H9 (cell line): ENCODE data around the gene ABCD4. TPM values are rescaled to one million over a fixed set of nuclear protein-coding genes. Genes with fewer than 3 reads are reported as not detected.

Experiments
- DNase-seq: peaks from one replicate; pipeline ENCODE4 v3.0.0-alpha.2; 2017
- H2AFZ ChIP-seq: one replicate; pipeline ENCODE4 v1.6.1; 2013; ENCODE audit warnings: mild to moderate bottlenecking, low read length, control low read depth, moderate library complexity
- H2AK5ac ChIP-seq: 2 replicates; pipeline ENCODE4 v1.6.1; 2013; ENCODE audit warnings: low read length, control low read depth, mixed read lengths; ENCODE audit not compliant: insufficient read length
- H2BK120ac ChIP-seq: one replicate; pipeline ENCODE4 v1.6.1; 2013; ENCODE audit warnings: low read depth, mild to moderate bottlenecking, low read length, control low read depth, inconsistent platforms; ENCODE audit not compliant: poor library complexity, severe bottlenecking
- H2BK12ac ChIP-seq: 2 replicates; pipeline ENCODE4 v1.6.1; 2013; ENCODE audit warnings: low read length, control low read depth, mixed read lengths, low read depth; ENCODE audit not compliant: insufficient read length
- H2BK15ac ChIP-seq: 2 replicates; pipeline ENCODE4 v1.6.1; 2013; ENCODE audit warnings: low read depth, low read length, control low read depth
- H2BK20ac ChIP-seq: one replicate; pipeline ENCODE4 v1.6.1; 2013; ENCODE audit warnings: low read depth, mild to moderate bottlenecking, low read length, control low read depth, inconsistent platforms; ENCODE audit not compliant: poor library complexity, severe bottlenecking
- H2BK5ac ChIP-seq: 2 replicates; pipeline ENCODE4 v1.6.1; 2013; ENCODE audit warnings: low read length, control low read depth, mixed read lengths; ENCODE audit not compliant: insufficient read length
- H3K14ac ChIP-seq: 2 replicates; pipeline ENCODE4 v1.6.1; 2013; ENCODE audit warnings: low read length, control low read depth; ENCODE audit not compliant: insufficient read depth
- H3K18ac ChIP-seq: 2 replicates; pipeline ENCODE4 v1.6.1; 2013; ENCODE audit warnings: low read depth, mild to moderate bottlenecking, mixed read lengths, low read length, control low read depth; ENCODE audit not compliant: insufficient read length
- H3K23ac ChIP-seq: 2 replicates; pipeline ENCODE4 v1.6.1; 2013; ENCODE audit warnings: low read length, control low read depth, mixed read lengths, low read depth; ENCODE audit not compliant: insufficient read length
- H3K23me2 ChIP-seq: 2 replicates; pipeline ENCODE4 v1.6.1; 2013; ENCODE audit warnings: low read depth, mild to moderate bottlenecking, mixed read lengths, low read length, control low read depth; ENCODE audit not compliant: insufficient read length, poor library complexity, severe bottlenecking
- H3K27ac ChIP-seq: 2 replicates; pipeline ENCODE4 v1.5.1; 2013; ENCODE audit warnings: low read length, control low read depth, mixed read lengths, low read depth; ENCODE audit not compliant: insufficient read length
- H3K27me3 ChIP-seq: 2 replicates; pipeline ENCODE4 v1.6.1; 2013; ENCODE audit warnings: low read length, control low read depth, inconsistent platforms; ENCODE audit not compliant: insufficient read depth
- H3K4ac ChIP-seq: 2 replicates; pipeline ENCODE4 v1.6.1; 2013; ENCODE audit warnings: low read depth, mild to moderate bottlenecking, control low read depth, inconsistent platforms, low read length, moderate library complexity
- H3K4me1 ChIP-seq: 2 replicates; pipeline ENCODE4 v1.6.1; 2013; ENCODE audit warnings: low read length, control low read depth, inconsistent platforms; ENCODE audit not compliant: insufficient read depth
- H3K4me2 ChIP-seq: 2 replicates; pipeline ENCODE4 v1.6.1; 2013; ENCODE audit warnings: low read length, control low read depth, mixed read lengths; ENCODE audit not compliant: insufficient read length, insufficient read depth
- H3K56ac ChIP-seq: 2 replicates; pipeline ENCODE4 v1.6.1; 2013; ENCODE audit warnings: low read depth, mild to moderate bottlenecking, mixed read lengths, low read length, control low read depth; ENCODE audit not compliant: insufficient read length
- H3K79me1 ChIP-seq: 2 replicates; pipeline ENCODE4 v1.6.1; 2013; ENCODE audit warnings: low read depth, mild to moderate bottlenecking, moderate library complexity, low read length, control low read depth, inconsistent platforms; ENCODE audit not compliant: insufficient read depth, poor library complexity, severe bottlenecking
- H3K79me2 ChIP-seq: 2 replicates; pipeline ENCODE4 v1.6.1; 2013; ENCODE audit warnings: low read length, control low read depth, inconsistent platforms; ENCODE audit not compliant: insufficient read depth
- H3K9ac ChIP-seq: 2 replicates; pipeline ENCODE4 v1.6.1; 2013; ENCODE audit warnings: low read length, control low read depth, mixed read lengths; ENCODE audit not compliant: insufficient read length; ENCODE audit errors: extremely low read depth
- H3K9me3 ChIP-seq: one replicate; pipeline ENCODE4 v1.6.1; 2013; ENCODE audit warnings: low read depth, low read length, inconsistent platforms; ENCODE audit not compliant: control insufficient read depth
- H3T11ph ChIP-seq: one replicate; pipeline ENCODE4 v1.6.1; 2013; ENCODE audit warnings: mild to moderate bottlenecking, low read length, control low read depth, inconsistent platforms
- H4K20me1 ChIP-seq: one replicate; pipeline ENCODE4 v1.6.1; 2013; ENCODE audit not compliant: control insufficient read depth, insufficient read length, insufficient read depth
- H4K5ac ChIP-seq: 2 replicates; pipeline ENCODE4 v1.6.1; 2013; ENCODE audit warnings: low read depth, mild to moderate bottlenecking, mixed read lengths, low read length, control low read depth; ENCODE audit not compliant: insufficient read length
- H4K8ac ChIP-seq: replicated peaks from 2 replicates; pipeline ENCODE4 v1.6.1; 2013; ENCODE audit warnings: low read length, control low read depth, mixed read lengths, low read depth; ENCODE audit not compliant: insufficient read length
- H4K91ac ChIP-seq: 2 replicates; pipeline ENCODE4 v1.6.1; 2013; ENCODE audit warnings: low read depth, mild to moderate bottlenecking, moderate library complexity, mixed read lengths, low read length, control low read depth; ENCODE audit not compliant: insufficient read length
- H3K27ac Mint-ChIP-seq, 3 experiments: 2 replicates in 2 of 3; 3 replicates in 1 of 3; pipeline ENCODE4 v1.8.0; 2020 to 2021; ENCODE audit warnings: mixed read lengths in 3 of 3, mild to moderate bottlenecking in 1 of 3, moderate library complexity in 1 of 3
- H3K27me3 Mint-ChIP-seq: 2 replicates; pipeline ENCODE4 v1.8.0; 2021; ENCODE audit warnings: low read depth, mild to moderate bottlenecking, moderate library complexity, mixed read lengths
- H3K36me3 Mint-ChIP-seq, 3 experiments: 2 replicates in 2 of 3; 3 replicates in 1 of 3; pipeline ENCODE4 v1.8.0; 2020 to 2021; ENCODE audit warnings: low read depth in 3 of 3, mixed read lengths in 3 of 3; ENCODE audit not compliant: insufficient read depth in 1 of 3
- H3K4me1 Mint-ChIP-seq, 2 experiments: 2 replicates each; pipeline ENCODE4 v1.8.0; 2020; ENCODE audit warnings: mixed read lengths in 2 of 2
- H3K4me3 Mint-ChIP-seq, 2 experiments: 2 replicates in 1 of 2; 3 replicates in 1 of 2; pipeline ENCODE4 v1.8.0; 2020 to 2021; ENCODE audit warnings: mild to moderate bottlenecking in 2 of 2, mixed read lengths in 2 of 2, moderate library complexity in 1 of 2
- H3K9me3 Mint-ChIP-seq, 2 experiments: 2 replicates in 1 of 2; 3 replicates in 1 of 2; pipeline ENCODE4 v1.8.0; 2020; ENCODE audit warnings: mild to moderate bottlenecking in 2 of 2, mixed read lengths in 2 of 2, moderate library complexity in 1 of 2
- WGBS: extraction: QIAGEN DNeasy Blood & Tissue Kit; methylation state at CpG from one replicate; pipeline ENCODE4 v1.1.7; 2013; ENCODE audit warnings: missing lambda C conversion rate, low lambda C conversion rate, mixed read lengths; ENCODE audit not compliant: insufficient read length; ENCODE audit errors: extremely low coverage; 5-methylcytosine and 5-hydroxymethylcytosine counted together
- total RNA-seq: library from RNA; stranded (reverse); gene quantifications from 2 replicates; pipeline ENCODE4 v1.2.1, GENCODE V29; 2021
- TF ChIP-seq, protein P1 (sequence below): fragments of 200-600 bp; sonication (generic); conservative IDR thresholded peaks from 3 replicates; pipeline ENCODE4 v1.8.0; 2021; ENCODE audit warnings: antibody characterized with exemption, mild to moderate bottlenecking

ABCD4 gene
- total RNA-seq, 1 experiment from 2014 or later: 80.9 TPM

DNA sequence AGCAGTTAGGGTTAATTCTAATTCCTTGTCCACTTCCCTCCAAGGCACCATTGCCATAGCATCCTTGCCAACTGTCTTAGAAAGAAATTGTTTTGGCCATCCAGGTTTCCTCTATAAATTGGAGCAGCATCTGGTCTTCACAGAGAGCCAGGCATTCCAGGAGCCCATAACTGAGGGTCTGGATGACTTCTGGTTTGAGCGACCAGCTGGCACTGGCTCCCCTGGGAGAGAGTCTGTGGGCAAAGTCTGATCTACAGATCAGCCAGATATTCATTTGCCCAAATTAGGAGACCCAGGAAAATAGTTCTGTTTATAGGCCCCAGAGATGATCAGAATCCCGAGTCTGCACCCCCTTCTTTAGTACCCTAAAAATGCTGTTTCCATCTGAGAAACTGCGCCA is 47.5 kb downstream of the ABCD4 start:
- H3K36me3 Mint-ChIP-seq: no peaks in the 10 kb centered on the region
- H3K27me3 Mint-ChIP-seq: peaks cover 65% of the 10 kb centered on the region
- Histone ChIP-seq H3K23me2 (peaks cover 9% of the 10 kb centered on the region), H3K9me3 (no peaks in the 10 kb centered on the region), H4K8ac (no peak overlapping the region), H3K56ac (no peak overlapping the region), H2BK5ac (no peak overlapping the region), H3K27ac (no peak overlapping the region), H2BK12ac (no peak overlapping the region), H3K9ac (no peak overlapping the region), H2AK5ac (no peak overlapping the region), H3K4ac (no peak overlapping the region), H4K20me1 (no peaks in the 10 kb centered on the region), H2BK120ac (no peak overlapping the region), H4K5ac (no peak overlapping the region), H3T11ph (no peak overlapping the region), H3K27me3 (peaks cover 12% of the 10 kb centered on the region; the same call in 1 of the 2 replicates), H3K14ac (no peak overlapping the region), H2AFZ (no peak overlapping the region), H3K18ac (no peak overlapping the region), H3K79me1 (no peaks in the 10 kb centered on the region), H2BK15ac (no peak overlapping the region), H4K91ac (no peak overlapping the region), H3K23ac (no peak overlapping the region), H3K4me1 (no peaks in the 10 kb centered on the region), H3K4me2 (no peak overlapping the region), H2BK20ac (no peak overlapping the region), H3K79me2 (no peaks in the 10 kb centered on the region)
- TF ChIP-seq, protein P1, sequence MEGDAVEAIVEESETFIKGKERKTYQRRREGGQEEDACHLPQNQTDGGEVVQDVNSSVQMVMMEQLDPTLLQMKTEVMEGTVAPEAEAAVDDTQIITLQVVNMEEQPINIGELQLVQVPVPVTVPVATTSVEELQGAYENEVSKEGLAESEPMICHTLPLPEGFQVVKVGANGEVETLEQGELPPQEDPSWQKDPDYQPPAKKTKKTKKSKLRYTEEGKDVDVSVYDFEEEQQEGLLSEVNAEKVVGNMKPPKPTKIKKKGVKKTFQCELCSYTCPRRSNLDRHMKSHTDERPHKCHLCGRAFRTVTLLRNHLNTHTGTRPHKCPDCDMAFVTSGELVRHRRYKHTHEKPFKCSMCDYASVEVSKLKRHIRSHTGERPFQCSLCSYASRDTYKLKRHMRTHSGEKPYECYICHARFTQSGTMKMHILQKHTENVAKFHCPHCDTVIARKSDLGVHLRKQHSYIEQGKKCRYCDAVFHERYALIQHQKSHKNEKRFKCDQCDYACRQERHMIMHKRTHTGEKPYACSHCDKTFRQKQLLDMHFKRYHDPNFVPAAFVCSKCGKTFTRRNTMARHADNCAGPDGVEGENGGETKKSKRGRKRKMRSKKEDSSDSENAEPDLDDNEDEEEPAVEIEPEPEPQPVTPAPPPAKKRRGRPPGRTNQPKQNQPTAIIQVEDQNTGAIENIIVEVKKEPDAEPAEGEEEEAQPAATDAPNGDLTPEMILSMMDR: no peak
- H3K4me3 Mint-ChIP-seq: no peak overlapping the region
- H3K4me1 Mint-ChIP-seq: peaks cover 6 to 10% of the 10 kb centered on the region in 2 experiments
- H3K9me3 Mint-ChIP-seq: no peaks in the 10 kb centered on the region; a peak in 1 of 5 replicates
- WGBS: no CpG with 5 or more reads among the region's 3 CpGs
- no peak for DNase-seq
- no peak overlapping the region for H3K27ac Mint-ChIP-seq
